GM12801 (cell line): ENCODE results near the gene LTO1.

Experiments
- TF ChIP-seq, protein P1 (sequence below): IDR thresholded peaks from one replicate; pipeline ENCODE4 v1.5.1; 2011; ENCODE audit warnings: control low read depth; ENCODE audit not compliant: insufficient read length; ENCODE audit errors: extremely low read depth

Gene LTO1

DNA sequence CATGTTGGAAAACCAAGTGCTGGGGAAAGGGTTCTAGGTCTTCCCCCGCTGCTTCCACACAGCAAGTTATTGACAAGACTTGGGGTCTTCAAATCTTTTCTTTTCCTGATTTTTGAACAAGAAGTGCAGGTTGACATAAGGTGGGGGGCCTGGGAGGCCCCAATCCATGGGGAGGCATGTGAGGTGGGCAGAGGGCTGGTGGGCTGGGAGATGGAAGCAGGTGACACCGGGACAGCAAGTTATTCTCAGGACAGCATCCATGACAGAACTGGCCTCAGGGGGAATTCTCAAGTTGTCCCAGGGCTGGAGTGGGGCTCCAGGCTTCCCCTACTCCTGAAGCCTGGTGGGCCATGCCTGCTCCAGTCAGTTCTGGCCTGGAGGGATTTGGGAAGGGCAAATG, 23.2 kb upstream of the LTO1 start:
- TF ChIP-seq, protein P1, sequence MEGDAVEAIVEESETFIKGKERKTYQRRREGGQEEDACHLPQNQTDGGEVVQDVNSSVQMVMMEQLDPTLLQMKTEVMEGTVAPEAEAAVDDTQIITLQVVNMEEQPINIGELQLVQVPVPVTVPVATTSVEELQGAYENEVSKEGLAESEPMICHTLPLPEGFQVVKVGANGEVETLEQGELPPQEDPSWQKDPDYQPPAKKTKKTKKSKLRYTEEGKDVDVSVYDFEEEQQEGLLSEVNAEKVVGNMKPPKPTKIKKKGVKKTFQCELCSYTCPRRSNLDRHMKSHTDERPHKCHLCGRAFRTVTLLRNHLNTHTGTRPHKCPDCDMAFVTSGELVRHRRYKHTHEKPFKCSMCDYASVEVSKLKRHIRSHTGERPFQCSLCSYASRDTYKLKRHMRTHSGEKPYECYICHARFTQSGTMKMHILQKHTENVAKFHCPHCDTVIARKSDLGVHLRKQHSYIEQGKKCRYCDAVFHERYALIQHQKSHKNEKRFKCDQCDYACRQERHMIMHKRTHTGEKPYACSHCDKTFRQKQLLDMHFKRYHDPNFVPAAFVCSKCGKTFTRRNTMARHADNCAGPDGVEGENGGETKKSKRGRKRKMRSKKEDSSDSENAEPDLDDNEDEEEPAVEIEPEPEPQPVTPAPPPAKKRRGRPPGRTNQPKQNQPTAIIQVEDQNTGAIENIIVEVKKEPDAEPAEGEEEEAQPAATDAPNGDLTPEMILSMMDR, result no peak

- TF ChIP-seq, protein P1, result no peak
Observed at GRCh38 chr11:69697861-69698260, 22.7 kb upstream of the LTO1 start.

DNA sequence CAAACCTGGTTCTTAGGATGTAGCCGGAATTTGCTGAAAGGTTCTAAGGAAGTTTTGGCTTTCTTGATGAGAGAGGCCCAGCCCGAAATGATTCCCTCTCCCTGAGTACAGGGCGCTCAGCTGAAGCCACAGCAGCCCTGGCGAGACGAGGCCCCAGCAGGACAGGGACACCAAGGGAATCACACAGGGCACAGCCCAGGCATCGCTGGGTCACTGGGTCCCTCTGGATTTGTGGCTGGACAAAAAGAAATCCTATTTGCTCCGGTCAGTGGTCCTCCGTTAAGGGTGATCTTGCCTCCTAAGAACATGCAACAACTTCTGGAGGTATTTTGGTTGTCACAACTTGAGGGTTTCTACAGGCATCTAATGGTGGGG, 22.3 kb upstream of the LTO1 start:
- TF ChIP-seq, protein P1, result no peak

DNA sequence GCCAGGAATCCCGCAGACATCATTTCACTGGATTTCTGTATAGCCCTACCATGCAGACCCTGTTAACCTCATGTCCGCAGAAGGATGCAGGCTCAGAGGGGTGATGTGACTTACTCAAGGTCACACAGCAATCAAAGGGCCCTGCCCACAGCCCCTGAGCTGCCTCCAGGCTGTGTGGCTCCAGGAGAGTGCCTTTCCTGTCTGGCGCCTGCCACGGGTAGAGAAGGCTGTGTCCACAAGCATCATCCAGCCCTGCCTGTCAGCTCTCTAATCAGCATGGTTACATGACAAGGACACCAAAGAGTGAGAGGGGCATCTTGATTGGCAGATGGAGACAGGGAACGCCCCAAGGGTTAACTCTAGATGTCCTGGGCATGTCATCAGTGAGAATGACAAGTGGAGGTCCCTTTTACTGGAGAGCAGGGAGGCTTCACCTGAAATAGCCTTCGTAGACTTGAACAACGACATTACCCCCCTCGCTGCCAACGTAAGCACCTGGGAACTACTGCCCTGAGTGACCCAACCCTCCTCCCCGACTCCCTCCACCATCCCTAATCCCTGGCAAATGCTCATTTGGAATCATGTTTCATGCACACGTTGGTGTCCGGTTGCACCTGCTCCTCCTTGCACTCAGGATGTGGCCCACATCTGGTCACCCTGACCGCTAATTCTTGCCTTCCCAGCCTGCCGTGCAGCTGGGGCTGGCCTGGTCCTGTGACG, 21.8 kb upstream of the LTO1 start:
- TF ChIP-seq, protein P1, result no peak

DNA sequence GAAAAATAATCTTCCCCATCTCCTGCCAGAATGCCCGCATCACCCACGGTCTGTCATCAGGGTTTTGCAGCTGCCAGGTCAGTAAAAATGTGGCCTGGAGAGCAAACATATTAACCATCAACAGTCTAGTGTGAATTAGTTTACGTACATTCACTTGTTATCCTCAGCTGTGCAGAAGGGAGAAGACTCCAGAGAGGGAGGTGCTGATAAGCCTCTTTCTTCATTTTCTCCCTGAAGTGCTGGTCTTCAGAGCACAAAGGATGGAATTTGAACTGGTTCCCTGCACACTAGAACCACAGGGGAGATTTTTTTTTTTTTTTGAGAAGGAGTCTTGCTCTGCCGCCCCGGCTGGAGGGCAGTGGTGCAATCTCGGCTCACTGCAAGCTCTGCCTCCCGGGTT, 20.4 kb upstream of the LTO1 start:
- TF ChIP-seq, protein P1, result no peak

GRCh38 chr11:69694781-69695180, 19.6 kb upstream of the LTO1 start:
- TF ChIP-seq, protein P1, result no peak

GRCh38 chr11:69692422-69692821, 17.3 kb upstream of the LTO1 start:
- TF ChIP-seq, protein P1, result no peak

- TF ChIP-seq, protein P1, result no peak
Observed at GRCh38 chr11:69691463-69691862, 16.3 kb upstream of the LTO1 start.
